ENCODE measurements around the gene SNX25.

GRCh38 chr4:185235843-185236503, 26.6 kb downstream of the SNX25 start:
- no peak for TF ChIP-seq FOXA1 (IDR thresholded peaks at IDR 0.05)
- TF ChIP-seq ELF4 (IDR thresholded peaks at IDR 0.05) = no peak
- no peak for TF ChIP-seq FOXM1 (IDR thresholded peaks at IDR 0.05; ENCODE audit: borderline replicate concordance)
- TF ChIP-seq SP1 (IDR thresholded peaks at IDR 0.05) = no peak
- no peak for TF ChIP-seq FOXK2 (IDR thresholded peaks at IDR 0.05)
- TF ChIP-seq CTBP1 (IDR thresholded peaks at IDR 0.05; ENCODE audit: borderline replicate concordance) = no peak
- TF ChIP-seq LEF1 (IDR thresholded peaks at IDR 0.05; ENCODE audit: borderline replicate concordance) = no peak
- no peak for TF ChIP-seq HDGF (IDR thresholded peaks at IDR 0.05; ENCODE audit: borderline replicate concordance)
- no peak for TF ChIP-seq TARDBP (IDR thresholded peaks at IDR 0.05)
- TF ChIP-seq L3MBTL2 (conservative IDR thresholded peaks at IDR 0.05) = no peak
- no peak for TF ChIP-seq BHLHE40 (IDR thresholded peaks at IDR 0.05; ENCODE audit: borderline replicate concordance)

Measured in HEK293T (cell line).